HCT116 (cell line): Measurements from ENCODE around the gene CAV1. TPM values are rescaled to one million over a fixed set of nuclear protein-coding genes. Genes with fewer than 3 reads are reported as not detected.

Experiments
- ATAC-seq: fragments of 200-7000 bp; cut with Tn5 transposase; 2 replicates; pipeline ENCODE4 v1.9.1; 2020; ENCODE audit warnings: mild to moderate bottlenecking, moderate library complexity
- BruUV-seq: library from RNA; stranded (reverse); fragments of 400-500 nt; replicated peaks from 2 replicates; lab custom pipeline; 2021; lab: Mats Ljungman, UMichigan
- CTCF ChIA-PET: fragments of 300-600 bp; sonication (Branson Sonifier 250); formaldehyde crosslinking; loops from one replicate; lab custom pipeline; 2021; ENCODE audit warnings: antibody characterized with exemption; lab: Charles Lee
- POLR2A ChIA-PET: fragments of 300-600, 350-600 bp; sonication (Branson Sonifier 250); formaldehyde crosslinking; loops from one replicate; lab custom pipeline; 2021; ENCODE audit warnings: antibody characterized with exemption; lab: Charles Lee
- RAD21 ChIA-PET, 2 experiments: fragments of 300-600 bp; sonication (Branson Sonifier 250); formaldehyde crosslinking; loops; one replicate each; lab custom pipeline; 2023; ENCODE audit warnings: low total read pairs in 2 of 2; ENCODE audit not compliant: uncharacterized antibody in 2 of 2, unreplicated experiment in 2 of 2, low non-redundant PET in 1 of 2; lab: Charles Lee
- DNase-seq: peaks from one replicate; pipeline ENCODE4 v3.0.0-alpha.2; 2010; ENCODE audit warnings: low read depth, low spot score
- H2AFZ ChIP-seq: fragments of 200-600 bp; shearing (Covaris generic), sonication (generic); 2 replicates; pipeline ENCODE4 v1.6.1; 2017; ENCODE audit warnings: low read depth, mixed run types, mixed read lengths, antibody characterized with exemption, low read length; ENCODE audit not compliant: poor library complexity, severe bottlenecking
- H3K27ac ChIP-seq: 2 replicates; pipeline ENCODE4 v1.5.1; 2012; ENCODE audit warnings: low read depth, low read length
- H3K27me3 ChIP-seq: fragments of 200-600 bp; sonication (generic); 2 replicates; pipeline ENCODE4 v1.6.1; 2016; ENCODE audit warnings: mixed run types, low read length, mixed read lengths; ENCODE audit not compliant: insufficient read depth
- H3K36me3 ChIP-seq, 2 experiments: fragments of 200-500 bp in 1 of 2; fragments of 200-600 bp in 1 of 2; sonication (Bioruptor generic) in 1 of 2; sonication (generic) in 1 of 2; 2 replicates each; pipeline versions ENCODE4 v1.5.1 to v1.6.1; 2014 to 2016; ENCODE audit warnings: low read length in 2 of 2, inconsistent platforms in 1 of 2, mixed read lengths in 1 of 2, mixed run types in 1 of 2; ENCODE audit not compliant: insufficient read depth in 2 of 2, control insufficient read depth in 1 of 2
- H3K4me1 ChIP-seq, 2 experiments: fragments of 200-600 bp in 1 of 2; sonication (generic) in 1 of 2; 2 replicates each; pipeline versions ENCODE4 v1.5.1 to v1.6.1; 2012 to 2017; ENCODE audit warnings: low read length in 2 of 2, inconsistent platforms in 1 of 2, mild to moderate bottlenecking in 1 of 2, mixed read lengths in 1 of 2, mixed run types in 1 of 2, moderate library complexity in 1 of 2; ENCODE audit not compliant: insufficient read depth in 2 of 2, control insufficient read depth in 1 of 2
- H3K4me2 ChIP-seq: fragments of 200-600 bp; sonication (generic); 2 replicates; pipeline ENCODE4 v1.6.1; 2017; ENCODE audit warnings: mixed run types, low read length, mixed read lengths
- H3K4me3 ChIP-seq, 2 experiments: fragments of 200-600 bp in 1 of 2; sonication (generic) in 1 of 2; replicated peaks in 1 of 2; 2 replicates each; pipeline ENCODE4 v1.5.1; 2011 to 2016; ENCODE audit warnings: low read length in 2 of 2, control low read depth in 1 of 2, low read depth in 1 of 2, mild to moderate bottlenecking in 1 of 2, mixed read lengths in 1 of 2, mixed run types in 1 of 2
- H3K79me2 ChIP-seq: fragments of 200-600 bp; sonication (generic); 2 replicates; pipeline ENCODE4 v1.6.1; 2017; ENCODE audit warnings: mild to moderate bottlenecking, mixed run types, low read length, moderate library complexity, mixed read lengths; ENCODE audit not compliant: insufficient read depth
- H3K9ac ChIP-seq: fragments of 200-600 bp; sonication (generic); 2 replicates; pipeline ENCODE4 v1.6.1; 2016; ENCODE audit warnings: low read length, mixed read lengths
- H3K9me2 ChIP-seq: fragments of 200-600 bp; sonication (generic), shearing (Covaris generic); 2 replicates; pipeline ENCODE4 v1.6.1; 2017; ENCODE audit warnings: mixed run types, mild to moderate bottlenecking, moderate library complexity; ENCODE audit not compliant: insufficient read depth
- H3K9me3 ChIP-seq, 2 experiments: fragments of 200-500 bp in 1 of 2; fragments of 200-600 bp in 1 of 2; sonication (Bioruptor generic) in 1 of 2; sonication (generic) in 1 of 2; 2 replicates each; pipeline ENCODE4 v1.6.1; 2014 to 2017; ENCODE audit warnings: low read length in 2 of 2, mixed read lengths in 2 of 2, inconsistent platforms in 1 of 2, low read depth in 1 of 2, mild to moderate bottlenecking in 1 of 2, mixed run types in 1 of 2, moderate library complexity in 1 of 2; ENCODE audit not compliant: control insufficient read depth in 1 of 2, insufficient read depth in 1 of 2
- H4K20me1 ChIP-seq: fragments of 200-600 bp; sonication (generic), shearing (Covaris generic); 2 replicates; pipeline ENCODE4 v1.6.1; 2017; ENCODE audit warnings: mixed run types, mild to moderate bottlenecking, moderate library complexity; ENCODE audit not compliant: insufficient read depth
- CBX3 ChIP-seq: IDR thresholded peaks from 2 replicates; pipeline ENCODE4 v1.6.1; 2012; ENCODE audit warnings: low read depth
- EGR1 ChIP-seq: IDR thresholded peaks from 2 replicates; pipeline ENCODE4 v1.6.1; 2012; ENCODE audit warnings: low read depth
- EZH2 ChIP-seq: fragments of 200-600 bp; sonication (generic); IDR thresholded peaks from 2 replicates; pipeline ENCODE4 v1.6.1; 2017; ENCODE audit warnings: antibody characterized with exemption, mixed run types
- POLR2A ChIP-seq: IDR thresholded peaks from 2 replicates; pipeline ENCODE4 v1.7.0; 2011; ENCODE audit warnings: borderline replicate concordance; ENCODE audit not compliant: insufficient read depth, insufficient read length; ENCODE audit errors: extremely low read depth
- POLR2AphosphoS5 ChIP-seq: IDR thresholded peaks from 2 replicates; pipeline ENCODE4 v1.6.1; 2011; ENCODE audit warnings: mild to moderate bottlenecking, low read depth, low read length, moderate library complexity
- RAD21 ChIP-seq: IDR thresholded peaks from 2 replicates; pipeline ENCODE4 v1.6.1; 2012; ENCODE audit warnings: low read depth, mild to moderate bottlenecking
- SRF ChIP-seq: IDR thresholded peaks from 2 replicates; pipeline ENCODE4 v1.6.1; 2012; ENCODE audit warnings: low read depth
- YY1 ChIP-seq: IDR thresholded peaks from 2 replicates; pipeline ENCODE4 v1.6.1; 2011; ENCODE audit warnings: low read length, low read depth, moderate library complexity, mild to moderate bottlenecking; ENCODE audit not compliant: insufficient replicate concordance; ENCODE audit errors: extremely low read depth
- ZFX ChIP-seq: fragments of 450-650 bp; IDR thresholded peaks from 2 replicates; pipeline ENCODE4 v1.6.1; 2017
- ZNF274 ChIP-seq: fragments of 200-500 bp; sonication (Bioruptor generic); IDR thresholded peaks from 2 replicates; pipeline ENCODE4 v1.6.1; 2014; ENCODE audit warnings: mild to moderate bottlenecking, low read depth, low read length, inconsistent platforms
- intact Hi-C: fragments of 100-400 bp; cut with micrococcal nuclease; formaldehyde crosslinking; loops from 2 replicates; pipeline ENCODE4 v1.10.0; 2022
- total RNA-seq: library from RNA; stranded (reverse); gene quantifications from one replicate; pipeline ENCODE4 v1.2.1, GENCODE V29; 2021; ENCODE audit not compliant: unreplicated experiment
- TF ChIP-seq, protein P1 (sequence below), 3 experiments: fragments of 200-600 bp in 1 of 3; sonication (generic) in 1 of 3; IDR thresholded peaks in 2 of 3; conservative IDR thresholded peaks in 1 of 3; 2 replicates each; pipeline ENCODE4 v1.5.1; 2012 to 2017; ENCODE audit warnings: low read depth in 2 of 3, low read length in 2 of 3, antibody characterized with exemption in 1 of 3, borderline replicate concordance in 1 of 3, control low read depth in 1 of 3, mild to moderate bottlenecking in 1 of 3, mixed read lengths in 1 of 3, mixed run types in 1 of 3, moderate library complexity in 1 of 3; ENCODE audit not compliant: insufficient read depth in 1 of 3
- TF ChIP-seq, protein P2 (sequence below): IDR thresholded peaks from 2 replicates; pipeline ENCODE4 v1.6.1; 2011; ENCODE audit warnings: mild to moderate bottlenecking, low read length, moderate library complexity; ENCODE audit not compliant: insufficient replicate concordance; ENCODE audit errors: extremely low read depth
- TF ChIP-seq, protein P3 (sequence below): IDR thresholded peaks from 2 replicates; pipeline ENCODE4 v1.6.1; 2012; ENCODE audit warnings: low read depth
- TF ChIP-seq, protein P4 (sequence below): IDR thresholded peaks from 2 replicates; pipeline ENCODE4 v1.6.1; 2012

CAV1 gene
- total RNA-seq, 1 experiment from 2014 or later = 298 TPM

DNA sequence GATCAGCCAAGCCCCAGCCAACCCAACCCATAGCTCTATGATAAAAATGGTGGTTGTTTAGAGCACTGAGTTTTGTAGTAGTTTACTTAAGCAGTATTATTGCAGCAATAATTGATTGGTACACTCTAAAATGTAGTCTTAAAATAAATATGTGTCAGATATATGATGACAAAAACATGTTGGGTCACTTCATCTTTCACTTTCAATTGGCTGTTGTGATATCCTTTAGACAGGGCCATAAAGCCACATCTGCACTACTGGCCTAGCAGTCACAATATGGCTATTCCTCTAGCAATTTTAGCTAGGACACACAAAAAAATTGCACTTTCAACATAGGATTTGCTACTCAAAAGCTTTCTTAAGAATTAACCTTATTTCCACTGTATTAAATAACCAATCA is 5.9 kb upstream of the CAV1 start:
- POLR2A ChIA-PET = interaction anchor here (0.8 kb wide), 1 partner anchor 260 kb away, joined by 3 read pairs; no protein-coding TSS in a partner anchor
- TF ChIP-seq SRF = no peak
- TF ChIP-seq ZFX = no peak
- TF ChIP-seq, protein P1, sequence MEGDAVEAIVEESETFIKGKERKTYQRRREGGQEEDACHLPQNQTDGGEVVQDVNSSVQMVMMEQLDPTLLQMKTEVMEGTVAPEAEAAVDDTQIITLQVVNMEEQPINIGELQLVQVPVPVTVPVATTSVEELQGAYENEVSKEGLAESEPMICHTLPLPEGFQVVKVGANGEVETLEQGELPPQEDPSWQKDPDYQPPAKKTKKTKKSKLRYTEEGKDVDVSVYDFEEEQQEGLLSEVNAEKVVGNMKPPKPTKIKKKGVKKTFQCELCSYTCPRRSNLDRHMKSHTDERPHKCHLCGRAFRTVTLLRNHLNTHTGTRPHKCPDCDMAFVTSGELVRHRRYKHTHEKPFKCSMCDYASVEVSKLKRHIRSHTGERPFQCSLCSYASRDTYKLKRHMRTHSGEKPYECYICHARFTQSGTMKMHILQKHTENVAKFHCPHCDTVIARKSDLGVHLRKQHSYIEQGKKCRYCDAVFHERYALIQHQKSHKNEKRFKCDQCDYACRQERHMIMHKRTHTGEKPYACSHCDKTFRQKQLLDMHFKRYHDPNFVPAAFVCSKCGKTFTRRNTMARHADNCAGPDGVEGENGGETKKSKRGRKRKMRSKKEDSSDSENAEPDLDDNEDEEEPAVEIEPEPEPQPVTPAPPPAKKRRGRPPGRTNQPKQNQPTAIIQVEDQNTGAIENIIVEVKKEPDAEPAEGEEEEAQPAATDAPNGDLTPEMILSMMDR (IDR thresholded peaks at IDR 0.05 in 2 of 3, conservative IDR thresholded peaks at IDR 0.05 in 1 of 3; ENCODE audit: borderline replicate concordance in 1 of 3, insufficient read depth in 1 of 3, low read depth in 2 of 3, low read length in 2 of 3) = no peak
- no peak for TF ChIP-seq RAD21
- no peak for TF ChIP-seq ZNF274
- no peak for TF ChIP-seq EZH2
- TF ChIP-seq, protein P2, sequence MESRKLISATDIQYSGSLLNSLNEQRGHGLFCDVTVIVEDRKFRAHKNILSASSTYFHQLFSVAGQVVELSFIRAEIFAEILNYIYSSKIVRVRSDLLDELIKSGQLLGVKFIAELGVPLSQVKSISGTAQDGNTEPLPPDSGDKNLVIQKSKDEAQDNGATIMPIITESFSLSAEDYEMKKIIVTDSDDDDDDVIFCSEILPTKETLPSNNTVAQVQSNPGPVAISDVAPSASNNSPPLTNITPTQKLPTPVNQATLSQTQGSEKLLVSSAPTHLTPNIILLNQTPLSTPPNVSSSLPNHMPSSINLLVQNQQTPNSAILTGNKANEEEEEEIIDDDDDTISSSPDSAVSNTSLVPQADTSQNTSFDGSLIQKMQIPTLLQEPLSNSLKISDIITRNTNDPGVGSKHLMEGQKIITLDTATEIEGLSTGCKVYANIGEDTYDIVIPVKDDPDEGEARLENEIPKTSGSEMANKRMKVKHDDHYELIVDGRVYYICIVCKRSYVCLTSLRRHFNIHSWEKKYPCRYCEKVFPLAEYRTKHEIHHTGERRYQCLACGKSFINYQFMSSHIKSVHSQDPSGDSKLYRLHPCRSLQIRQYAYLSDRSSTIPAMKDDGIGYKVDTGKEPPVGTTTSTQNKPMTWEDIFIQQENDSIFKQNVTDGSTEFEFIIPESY = no peak
- TF ChIP-seq POLR2AphosphoS5 = no peak
- TF ChIP-seq, protein P3, sequence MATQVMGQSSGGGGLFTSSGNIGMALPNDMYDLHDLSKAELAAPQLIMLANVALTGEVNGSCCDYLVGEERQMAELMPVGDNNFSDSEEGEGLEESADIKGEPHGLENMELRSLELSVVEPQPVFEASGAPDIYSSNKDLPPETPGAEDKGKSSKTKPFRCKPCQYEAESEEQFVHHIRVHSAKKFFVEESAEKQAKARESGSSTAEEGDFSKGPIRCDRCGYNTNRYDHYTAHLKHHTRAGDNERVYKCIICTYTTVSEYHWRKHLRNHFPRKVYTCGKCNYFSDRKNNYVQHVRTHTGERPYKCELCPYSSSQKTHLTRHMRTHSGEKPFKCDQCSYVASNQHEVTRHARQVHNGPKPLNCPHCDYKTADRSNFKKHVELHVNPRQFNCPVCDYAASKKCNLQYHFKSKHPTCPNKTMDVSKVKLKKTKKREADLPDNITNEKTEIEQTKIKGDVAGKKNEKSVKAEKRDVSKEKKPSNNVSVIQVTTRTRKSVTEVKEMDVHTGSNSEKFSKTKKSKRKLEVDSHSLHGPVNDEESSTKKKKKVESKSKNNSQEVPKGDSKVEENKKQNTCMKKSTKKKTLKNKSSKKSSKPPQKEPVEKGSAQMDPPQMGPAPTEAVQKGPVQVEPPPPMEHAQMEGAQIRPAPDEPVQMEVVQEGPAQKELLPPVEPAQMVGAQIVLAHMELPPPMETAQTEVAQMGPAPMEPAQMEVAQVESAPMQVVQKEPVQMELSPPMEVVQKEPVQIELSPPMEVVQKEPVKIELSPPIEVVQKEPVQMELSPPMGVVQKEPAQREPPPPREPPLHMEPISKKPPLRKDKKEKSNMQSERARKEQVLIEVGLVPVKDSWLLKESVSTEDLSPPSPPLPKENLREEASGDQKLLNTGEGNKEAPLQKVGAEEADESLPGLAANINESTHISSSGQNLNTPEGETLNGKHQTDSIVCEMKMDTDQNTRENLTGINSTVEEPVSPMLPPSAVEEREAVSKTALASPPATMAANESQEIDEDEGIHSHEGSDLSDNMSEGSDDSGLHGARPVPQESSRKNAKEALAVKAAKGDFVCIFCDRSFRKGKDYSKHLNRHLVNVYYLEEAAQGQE = no peak
- no peak for TF ChIP-seq CBX3
- no peak for TF ChIP-seq EGR1
- TF ChIP-seq POLR2A = no peak
- no peak for TF ChIP-seq YY1
- TF ChIP-seq, protein P4, sequence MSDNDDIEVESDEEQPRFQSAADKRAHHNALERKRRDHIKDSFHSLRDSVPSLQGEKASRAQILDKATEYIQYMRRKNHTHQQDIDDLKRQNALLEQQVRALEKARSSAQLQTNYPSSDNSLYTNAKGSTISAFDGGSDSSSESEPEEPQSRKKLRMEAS = no peak
- TF ChIP-seq, all 23 proteins: peak for 0
- Histone ChIP-seq H3K9me3 (no peaks in the 10 kb centered on the region), H3K36me3 (no peaks in the 10 kb centered on the region), H3K27ac (no peak overlapping the region), H3K27me3 (no peaks in the 10 kb centered on the region), H3K4me3 (no peak overlapping the region), H2AFZ (peak overlapping the region; percentile 56), H3K79me2 (no peaks in the 10 kb centered on the region), H3K4me2 (no peak overlapping the region), H3K9me2 (no peaks in the 10 kb centered on the region), H3K9ac (no peak overlapping the region), H4K20me1 (no peaks in the 10 kb centered on the region), H3K4me1 (peaks cover 44 to 89% of the 10 kb centered on the region in 2 experiments)
- RAD21 ChIA-PET = no interaction called here
- DNase-seq (no peak), ATAC-seq (no peak)
- CTCF ChIA-PET = interaction anchor here (1.3 kb wide), 1 partner anchor 70 kb away, joined by 3 read pairs; no protein-coding TSS in a partner anchor
- intact Hi-C loops = no loop called here
- BruUV-seq = no TSS peak
